ENCODE measurements around the gene MATN1.

GRCh38 chr1:30714025-30714424 is 9.4 kb downstream of the MATN1 start:
- TF ChIP-seq CREB1 (CRISPR knock-in tag; IDR thresholded peaks at IDR 0.05), result no peak
- TF ChIP-seq, protein P1, sequence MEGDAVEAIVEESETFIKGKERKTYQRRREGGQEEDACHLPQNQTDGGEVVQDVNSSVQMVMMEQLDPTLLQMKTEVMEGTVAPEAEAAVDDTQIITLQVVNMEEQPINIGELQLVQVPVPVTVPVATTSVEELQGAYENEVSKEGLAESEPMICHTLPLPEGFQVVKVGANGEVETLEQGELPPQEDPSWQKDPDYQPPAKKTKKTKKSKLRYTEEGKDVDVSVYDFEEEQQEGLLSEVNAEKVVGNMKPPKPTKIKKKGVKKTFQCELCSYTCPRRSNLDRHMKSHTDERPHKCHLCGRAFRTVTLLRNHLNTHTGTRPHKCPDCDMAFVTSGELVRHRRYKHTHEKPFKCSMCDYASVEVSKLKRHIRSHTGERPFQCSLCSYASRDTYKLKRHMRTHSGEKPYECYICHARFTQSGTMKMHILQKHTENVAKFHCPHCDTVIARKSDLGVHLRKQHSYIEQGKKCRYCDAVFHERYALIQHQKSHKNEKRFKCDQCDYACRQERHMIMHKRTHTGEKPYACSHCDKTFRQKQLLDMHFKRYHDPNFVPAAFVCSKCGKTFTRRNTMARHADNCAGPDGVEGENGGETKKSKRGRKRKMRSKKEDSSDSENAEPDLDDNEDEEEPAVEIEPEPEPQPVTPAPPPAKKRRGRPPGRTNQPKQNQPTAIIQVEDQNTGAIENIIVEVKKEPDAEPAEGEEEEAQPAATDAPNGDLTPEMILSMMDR (IDR thresholded peaks at IDR 0.05), result no peak
- no peak for TF ChIP-seq NFE2L1 (CRISPR knock-in tag; IDR thresholded peaks at IDR 0.05)
- no peak for TF ChIP-seq ZNF532 (CRISPR knock-in tag; IDR thresholded peaks at IDR 0.05; ENCODE audit: borderline replicate concordance)
- no peak for TF ChIP-seq ZNF416 (CRISPR knock-in tag; IDR thresholded peaks at IDR 0.05)
- TF ChIP-seq, protein P2, sequence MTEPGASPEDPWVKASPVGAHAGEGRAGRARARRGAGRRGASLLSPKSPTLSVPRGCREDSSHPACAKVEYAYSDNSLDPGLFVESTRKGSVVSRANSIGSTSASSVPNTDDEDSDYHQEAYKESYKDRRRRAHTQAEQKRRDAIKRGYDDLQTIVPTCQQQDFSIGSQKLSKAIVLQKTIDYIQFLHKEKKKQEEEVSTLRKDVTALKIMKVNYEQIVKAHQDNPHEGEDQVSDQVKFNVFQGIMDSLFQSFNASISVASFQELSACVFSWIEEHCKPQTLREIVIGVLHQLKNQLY (CRISPR knock-in tag; IDR thresholded peaks at IDR 0.05), result no peak
- no peak for TF ChIP-seq NR2C2 (CRISPR knock-in tag; IDR thresholded peaks at IDR 0.05)
- TF ChIP-seq FOXK1 (CRISPR knock-in tag; IDR thresholded peaks at IDR 0.05), result no peak

Measured in WTC11 (cell line).